ENCODE data around the gene CYP4F11. TPM values are rescaled to one million over a fixed set of nuclear protein-coding genes. Genes with fewer than 3 reads are reported as not detected.

Gene CYP4F11
- total RNA-seq, 1 experiment from 2014 or later, result not detected

- H3K4ac ChIP-seq (ENCODE audit: low read depth, low read length), result no peak overlapping the region
- no peak for DNase-seq
- H2AFZ ChIP-seq (ENCODE audit: low read length), result no peak overlapping the region
- H2BK15ac ChIP-seq (ENCODE audit: low read depth, low read length), result no peak overlapping the region
- H3K23ac ChIP-seq (ENCODE audit: insufficient read length, low read depth, low read length), result no peak overlapping the region
- no peak overlapping the region for H3K56ac ChIP-seq (ENCODE audit: insufficient read length, low read depth, low read length)
- no peaks in the 10 kb centered on the region for H3K23me2 ChIP-seq (ENCODE audit: insufficient read length, low read depth, low read length, poor library complexity, severe bottlenecking)
- H3K4me1 Mint-ChIP-seq, result no peaks in the 10 kb centered on the region
- peaks cover 91 to 95% of the 10 kb centered on the region in 2 experiments for H3K9me3 Mint-ChIP-seq
- H3T11ph ChIP-seq (ENCODE audit: low read length), result no peak overlapping the region
- H3K27ac Mint-ChIP-seq, result no peak overlapping the region
- H2BK12ac ChIP-seq (ENCODE audit: insufficient read length, low read depth, low read length), result no peak overlapping the region
- H4K91ac ChIP-seq (ENCODE audit: insufficient read length, low read depth, low read length), result no peak overlapping the region
- TF ChIP-seq, protein P1, sequence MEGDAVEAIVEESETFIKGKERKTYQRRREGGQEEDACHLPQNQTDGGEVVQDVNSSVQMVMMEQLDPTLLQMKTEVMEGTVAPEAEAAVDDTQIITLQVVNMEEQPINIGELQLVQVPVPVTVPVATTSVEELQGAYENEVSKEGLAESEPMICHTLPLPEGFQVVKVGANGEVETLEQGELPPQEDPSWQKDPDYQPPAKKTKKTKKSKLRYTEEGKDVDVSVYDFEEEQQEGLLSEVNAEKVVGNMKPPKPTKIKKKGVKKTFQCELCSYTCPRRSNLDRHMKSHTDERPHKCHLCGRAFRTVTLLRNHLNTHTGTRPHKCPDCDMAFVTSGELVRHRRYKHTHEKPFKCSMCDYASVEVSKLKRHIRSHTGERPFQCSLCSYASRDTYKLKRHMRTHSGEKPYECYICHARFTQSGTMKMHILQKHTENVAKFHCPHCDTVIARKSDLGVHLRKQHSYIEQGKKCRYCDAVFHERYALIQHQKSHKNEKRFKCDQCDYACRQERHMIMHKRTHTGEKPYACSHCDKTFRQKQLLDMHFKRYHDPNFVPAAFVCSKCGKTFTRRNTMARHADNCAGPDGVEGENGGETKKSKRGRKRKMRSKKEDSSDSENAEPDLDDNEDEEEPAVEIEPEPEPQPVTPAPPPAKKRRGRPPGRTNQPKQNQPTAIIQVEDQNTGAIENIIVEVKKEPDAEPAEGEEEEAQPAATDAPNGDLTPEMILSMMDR (conservative IDR thresholded peaks at IDR 0.05), result no peak
- no peak overlapping the region for H3K27ac ChIP-seq (ENCODE audit: insufficient read length, low read depth, low read length)
- H4K8ac ChIP-seq (replicated peaks; ENCODE audit: insufficient read length, low read depth, low read length), result no peak overlapping the region
- no peak overlapping the region for H2BK20ac ChIP-seq (ENCODE audit: low read depth, low read length, poor library complexity, severe bottlenecking)
- H2BK5ac ChIP-seq (ENCODE audit: insufficient read length, low read length), result no peak overlapping the region
- no peaks in the 10 kb centered on the region; the same call in 1 of the 2 replicates for H3K27me3 Mint-ChIP-seq (ENCODE audit: low read depth)
- H3K79me2 ChIP-seq (ENCODE audit: insufficient read depth, low read length), result no peaks in the 10 kb centered on the region
- H3K4me3 Mint-ChIP-seq, result no peak overlapping the region
- H2BK120ac ChIP-seq (ENCODE audit: low read depth, low read length, poor library complexity, severe bottlenecking), result no peak overlapping the region
- H3K4me1 ChIP-seq (ENCODE audit: insufficient read depth, low read length), result no peaks in the 10 kb centered on the region
- no peak overlapping the region for H3K18ac ChIP-seq (ENCODE audit: insufficient read length, low read depth, low read length)
- no peaks in the 10 kb centered on the region for H3K79me1 ChIP-seq (ENCODE audit: insufficient read depth, low read depth, low read length, poor library complexity, severe bottlenecking)
- no peaks in the 10 kb centered on the region for H3K27me3 ChIP-seq (ENCODE audit: insufficient read depth, low read length)
- no peaks in the 10 kb centered on the region for H4K20me1 ChIP-seq (ENCODE audit: control insufficient read depth, insufficient read depth, insufficient read length)
- WGBS (ENCODE audit: extremely low coverage, insufficient read length, low lambda C conversion rate), result no CpG with 5 or more reads among the region's 8 CpGs
- no peak overlapping the region for H3K9ac ChIP-seq (ENCODE audit: extremely low read depth, insufficient read length, low read length)
- no peak overlapping the region for H2AK5ac ChIP-seq (ENCODE audit: insufficient read length, low read length)
- H3K4me2 ChIP-seq (ENCODE audit: insufficient read depth, insufficient read length, low read length), result no peak overlapping the region
- peaks cover 95% of the 10 kb centered on the region for H3K9me3 ChIP-seq (ENCODE audit: control insufficient read depth, low read depth, low read length)
- peaks cover 5 to 41% (median 16%) of the 10 kb centered on the region in 3 experiments; a peak in 6 of 7 replicates for H3K36me3 Mint-ChIP-seq (ENCODE audit: insufficient read depth in 1 of 3, low read depth in 3 of 3)
- no peak overlapping the region for H3K14ac ChIP-seq (ENCODE audit: insufficient read depth, low read length)
- no peak overlapping the region for H4K5ac ChIP-seq (ENCODE audit: insufficient read length, low read depth, low read length)
Measured at GRCh38 chr19:15923702-15924101, 10.6 kb downstream of the CYP4F11 start.
